Measurements from ENCODE around the gene DRD4.

Gene DRD4

DNA sequence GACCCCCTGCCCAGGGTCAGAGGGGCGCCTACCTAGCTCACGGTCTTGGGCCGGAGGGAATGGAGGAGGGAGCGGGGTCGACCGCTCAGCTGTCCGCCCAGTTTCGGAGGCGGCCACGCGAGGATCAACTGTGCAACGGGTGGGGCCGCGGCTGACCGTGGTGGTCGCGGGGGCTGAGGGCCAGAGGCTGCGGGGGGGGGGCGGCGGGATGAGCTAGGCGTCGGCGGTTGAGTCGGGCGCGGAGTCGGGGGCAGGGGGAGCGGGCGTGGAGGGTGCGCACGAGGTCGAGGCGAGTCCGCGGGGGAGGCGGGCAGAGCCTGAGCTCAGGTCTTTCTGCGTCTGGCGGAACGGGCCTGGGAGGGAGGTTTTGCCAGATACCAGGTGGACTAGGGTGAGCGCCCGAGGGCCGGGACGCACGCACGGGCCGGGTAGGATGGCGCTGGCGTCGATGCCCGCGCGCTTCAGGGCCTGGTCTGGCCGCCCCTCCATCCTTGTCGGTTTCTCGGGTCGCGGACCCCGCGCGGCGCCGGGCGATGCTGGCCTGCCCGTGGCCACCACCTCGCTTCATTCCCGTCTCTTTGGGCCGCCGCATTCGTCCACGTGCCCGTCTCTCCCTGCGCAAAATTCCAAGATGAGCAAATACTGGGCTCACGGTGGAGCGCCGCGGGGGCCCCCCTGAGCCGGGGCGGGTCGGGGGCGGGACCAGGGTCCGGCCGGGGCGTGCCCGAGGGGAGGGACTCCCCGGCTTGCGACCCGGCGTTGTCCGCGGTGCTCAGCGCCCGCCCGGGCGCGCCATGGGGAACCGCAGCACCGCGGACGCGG is at the start of gene DRD4:
Gene DRD4, plus strand, starts transcription at position 759 of the 822 bp plus-strand sequence. Its CDS starts 36 bp downstream, at position 795.
- H3K4me3 ChIP-seq (ENCODE audit: low read length): no peak within 1 kb of the TSS
- TF ChIP-seq EZH2phosphoT487 (IDR thresholded peaks at IDR 0.05; ENCODE audit: borderline replicate concordance, low read length): no peak
- TF ChIP-seq, protein P1, sequence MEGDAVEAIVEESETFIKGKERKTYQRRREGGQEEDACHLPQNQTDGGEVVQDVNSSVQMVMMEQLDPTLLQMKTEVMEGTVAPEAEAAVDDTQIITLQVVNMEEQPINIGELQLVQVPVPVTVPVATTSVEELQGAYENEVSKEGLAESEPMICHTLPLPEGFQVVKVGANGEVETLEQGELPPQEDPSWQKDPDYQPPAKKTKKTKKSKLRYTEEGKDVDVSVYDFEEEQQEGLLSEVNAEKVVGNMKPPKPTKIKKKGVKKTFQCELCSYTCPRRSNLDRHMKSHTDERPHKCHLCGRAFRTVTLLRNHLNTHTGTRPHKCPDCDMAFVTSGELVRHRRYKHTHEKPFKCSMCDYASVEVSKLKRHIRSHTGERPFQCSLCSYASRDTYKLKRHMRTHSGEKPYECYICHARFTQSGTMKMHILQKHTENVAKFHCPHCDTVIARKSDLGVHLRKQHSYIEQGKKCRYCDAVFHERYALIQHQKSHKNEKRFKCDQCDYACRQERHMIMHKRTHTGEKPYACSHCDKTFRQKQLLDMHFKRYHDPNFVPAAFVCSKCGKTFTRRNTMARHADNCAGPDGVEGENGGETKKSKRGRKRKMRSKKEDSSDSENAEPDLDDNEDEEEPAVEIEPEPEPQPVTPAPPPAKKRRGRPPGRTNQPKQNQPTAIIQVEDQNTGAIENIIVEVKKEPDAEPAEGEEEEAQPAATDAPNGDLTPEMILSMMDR (IDR thresholded peaks at IDR 0.05; ENCODE audit: low read depth, low read length, poor library complexity, severe bottlenecking): no peak
- no peaks in the 10 kb centered on the region for H3K9me3 ChIP-seq (ENCODE audit: control insufficient read depth, insufficient read depth, low read length)
- no peaks in the 10 kb centered on the region for H3K79me2 ChIP-seq (ENCODE audit: control insufficient read depth, low read length)
- no peaks in the 10 kb centered on the region for H3K4me1 ChIP-seq (ENCODE audit: control insufficient read depth, low read length)
- H3K9me2 ChIP-seq (replicated peaks; ENCODE audit: control insufficient read depth, low read length): no peaks in the 10 kb centered on the region
- H3F3A ChIP-seq (ENCODE audit: control insufficient read depth, insufficient read depth): no peaks in the 10 kb centered on the region
- no peaks in the 10 kb centered on the region for H3K27me3 ChIP-seq (ENCODE audit: control insufficient read depth, low read length)
- no peaks in the 10 kb centered on the region for H4K20me1 ChIP-seq (ENCODE audit: control insufficient read depth, insufficient read depth, low read depth, low read length)
- H3K4me2 ChIP-seq (ENCODE audit: low read length): no peak within 1 kb of the TSS
- no peak within 1 kb of the TSS for H3K27ac ChIP-seq (ENCODE audit: low read depth, low read length)
- H3K36me3 ChIP-seq (ENCODE audit: control insufficient read depth, low read length): no peaks in the 10 kb centered on the region

DNA sequence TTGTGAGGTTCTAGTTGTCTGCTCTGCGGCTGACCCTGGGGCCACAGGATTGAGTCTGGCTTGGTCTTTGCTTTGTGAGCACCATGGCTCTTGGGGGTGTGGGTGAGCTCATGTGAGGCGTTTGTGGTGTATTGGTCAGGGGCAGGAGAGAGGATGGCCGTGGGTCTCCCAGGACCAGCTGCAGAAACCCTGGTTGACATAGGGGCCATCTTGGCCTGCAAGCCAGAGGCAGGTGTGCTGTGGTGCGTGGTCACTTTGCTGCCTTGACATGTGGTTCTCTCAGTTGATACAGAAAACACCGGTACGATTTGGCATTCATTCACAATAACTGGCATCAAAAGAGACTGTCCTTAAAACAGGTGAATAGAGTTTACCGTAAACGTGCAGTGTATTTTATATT is 49.5 kb upstream of the DRD4 start:
- peaks cover 49% of the 10 kb centered on the region for H3K79me2 ChIP-seq (ENCODE audit: control insufficient read depth, low read length)
- no peak overlapping the region for H3K4me2 ChIP-seq (ENCODE audit: low read length)
- no peaks in the 10 kb centered on the region for H3K9me3 ChIP-seq (ENCODE audit: control insufficient read depth, insufficient read depth, low read length)
- H3K4me3 ChIP-seq (ENCODE audit: low read length): no peak overlapping the region
- no peaks in the 10 kb centered on the region for H3F3A ChIP-seq (ENCODE audit: control insufficient read depth, insufficient read depth)
- no peaks in the 10 kb centered on the region for H3K4me1 ChIP-seq (ENCODE audit: control insufficient read depth, low read length)
- no peak overlapping the region for H3K27ac ChIP-seq (ENCODE audit: low read depth, low read length)
- TF ChIP-seq, protein P1 (IDR thresholded peaks at IDR 0.05; ENCODE audit: low read depth, low read length, poor library complexity, severe bottlenecking): no peak
- no peak for TF ChIP-seq EZH2phosphoT487 (IDR thresholded peaks at IDR 0.05; ENCODE audit: borderline replicate concordance, low read length)
- no peaks in the 10 kb centered on the region for H3K27me3 ChIP-seq (ENCODE audit: control insufficient read depth, low read length)
- H4K20me1 ChIP-seq (ENCODE audit: control insufficient read depth, insufficient read depth, low read depth, low read length): peaks cover 6% of the 10 kb centered on the region
- no peaks in the 10 kb centered on the region for H3K9me2 ChIP-seq (replicated peaks; ENCODE audit: control insufficient read depth, low read length)
- peaks cover 72% of the 10 kb centered on the region for H3K36me3 ChIP-seq (ENCODE audit: control insufficient read depth, low read length)

DNA sequence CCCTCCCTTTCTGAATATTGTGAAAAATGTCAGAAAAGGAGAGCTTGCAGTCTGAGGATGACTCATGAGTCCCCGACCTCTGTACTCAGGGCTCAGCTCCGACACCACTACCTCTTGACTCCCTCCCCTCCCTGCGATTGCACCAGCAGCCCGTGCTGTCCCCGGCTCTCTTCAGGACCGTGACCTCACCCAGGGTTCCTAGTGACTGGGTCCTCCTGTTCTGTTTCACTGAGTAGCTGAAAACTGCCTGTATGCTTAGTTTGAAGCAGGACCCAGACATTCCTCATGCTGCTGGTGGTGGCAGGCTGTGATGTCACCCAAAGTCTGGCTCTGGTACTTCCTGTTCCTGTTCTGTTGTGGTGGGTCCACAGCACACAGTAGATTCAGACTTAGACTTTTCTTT is 49.1 kb upstream of the DRD4 start:
- H3K4me2 ChIP-seq (ENCODE audit: low read length): no peak overlapping the region
- peaks cover 49% of the 10 kb centered on the region for H3K79me2 ChIP-seq (ENCODE audit: control insufficient read depth, low read length)
- peaks cover 76% of the 10 kb centered on the region for H3K36me3 ChIP-seq (ENCODE audit: control insufficient read depth, low read length)
- H3K27me3 ChIP-seq (ENCODE audit: control insufficient read depth, low read length): no peaks in the 10 kb centered on the region
- no peak for TF ChIP-seq EZH2phosphoT487 (IDR thresholded peaks at IDR 0.05; ENCODE audit: borderline replicate concordance, low read length)
- TF ChIP-seq, protein P1 (IDR thresholded peaks at IDR 0.05; ENCODE audit: low read depth, low read length, poor library complexity, severe bottlenecking): no peak
- no peaks in the 10 kb centered on the region for H3K4me1 ChIP-seq (ENCODE audit: control insufficient read depth, low read length)
- H3K9me2 ChIP-seq (replicated peaks; ENCODE audit: control insufficient read depth, low read length): no peaks in the 10 kb centered on the region
- H3K4me3 ChIP-seq (ENCODE audit: low read length): no peak overlapping the region
- H3K9me3 ChIP-seq (ENCODE audit: control insufficient read depth, insufficient read depth, low read length): no peaks in the 10 kb centered on the region
- peaks cover 6% of the 10 kb centered on the region for H4K20me1 ChIP-seq (ENCODE audit: control insufficient read depth, insufficient read depth, low read depth, low read length)
- H3K27ac ChIP-seq (ENCODE audit: low read depth, low read length): no peak overlapping the region
- no peaks in the 10 kb centered on the region for H3F3A ChIP-seq (ENCODE audit: control insufficient read depth, insufficient read depth)
